ENCODE measurements around the gene FAM131B.

The FAM131B gene

DNA sequence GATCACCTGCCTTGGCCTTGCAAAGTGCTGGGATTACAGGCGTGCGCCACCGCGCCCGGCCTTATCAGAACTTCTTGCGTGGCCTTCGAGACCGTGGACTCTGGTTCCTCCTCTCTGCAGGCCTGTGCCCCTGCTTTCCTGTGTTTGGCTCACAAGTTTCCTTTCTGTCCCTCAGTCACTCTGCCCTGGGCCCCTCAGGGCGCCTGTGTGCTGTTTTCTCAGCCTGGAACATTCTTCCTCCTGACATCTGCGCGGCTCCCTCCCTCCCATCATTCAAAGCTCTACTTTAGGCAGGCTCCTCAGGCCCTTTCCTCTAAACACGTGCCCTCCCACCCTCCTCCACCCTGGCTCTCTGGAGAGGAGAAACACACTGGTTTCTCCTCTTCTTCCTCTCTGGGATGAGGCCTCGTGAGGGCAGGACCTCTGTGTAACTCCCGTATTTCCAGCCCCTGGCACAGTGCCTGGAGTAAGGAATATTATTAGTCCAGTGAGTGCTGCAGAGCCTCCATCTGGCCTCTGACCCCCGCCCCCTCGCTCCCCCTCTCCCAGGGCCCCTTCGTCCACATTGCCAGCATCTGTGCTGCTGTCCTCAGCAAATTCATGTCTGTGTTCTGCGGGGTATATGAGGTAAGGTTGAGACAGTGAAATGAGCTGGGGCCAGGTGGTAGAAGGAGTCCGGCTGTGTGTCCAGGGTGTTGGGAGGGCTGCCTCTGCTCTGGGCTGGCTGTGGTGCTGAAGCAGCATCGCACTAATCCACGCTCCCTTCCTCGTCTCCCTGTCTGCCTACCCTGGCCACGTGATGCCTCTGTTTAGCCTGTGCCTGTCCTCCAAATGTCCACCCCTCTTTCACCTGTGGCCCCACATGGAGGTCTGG, 39.5 kb downstream of the FAM131B start:
- DNase-seq (ENCODE audit: low read depth), result no peak

- DNase-seq (ENCODE audit: low read depth), result no peak
Measured at GRCh38 chr7:143321734-143322133, 40.8 kb downstream of the FAM131B start.

DNA sequence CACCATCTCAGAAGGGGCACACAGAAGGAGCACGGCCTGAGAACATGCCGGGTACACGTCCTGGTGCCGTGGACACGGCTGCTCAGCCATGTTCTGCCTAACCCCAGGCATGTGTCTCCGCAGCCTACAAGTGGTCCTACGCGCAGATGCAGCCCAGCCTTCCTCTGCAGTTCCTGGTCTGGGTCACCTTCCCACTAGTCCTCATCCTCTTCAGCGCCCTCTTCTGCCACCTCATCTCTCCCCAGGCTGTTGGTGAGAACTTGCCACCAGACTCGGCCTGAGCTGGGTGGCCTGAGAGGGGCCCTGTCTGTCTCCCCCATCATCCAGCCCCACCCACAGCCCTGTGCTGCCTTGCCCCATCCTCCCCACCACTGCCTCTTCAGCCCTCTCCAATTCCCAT, 41.3 kb downstream of the FAM131B start:
- DNase-seq (ENCODE audit: low read depth), result no peak

DNA sequence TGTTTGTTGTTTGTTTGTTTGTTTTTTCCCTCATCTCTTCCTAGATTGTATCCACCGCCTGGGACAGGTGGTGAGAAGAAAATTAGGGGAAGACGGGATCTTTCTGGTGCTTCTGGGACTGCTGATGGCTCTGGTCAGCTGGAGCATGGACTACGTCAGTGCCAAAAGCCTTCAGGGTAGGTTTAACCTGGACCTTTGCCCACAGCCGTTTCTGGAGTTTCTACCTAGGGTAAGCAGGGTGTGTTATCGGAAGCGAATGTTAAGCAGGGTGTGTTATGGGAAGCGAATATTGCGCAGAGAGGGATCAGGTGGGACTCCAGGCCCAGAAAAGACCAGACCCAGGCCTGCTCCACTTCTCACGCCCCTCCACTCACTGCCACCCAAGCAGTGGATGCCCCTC, 41.9 kb downstream of the FAM131B start:
- no peak for DNase-seq (ENCODE audit: low read depth)

- no peak for DNase-seq (ENCODE audit: low read depth)
Measured at GRCh38 chr7:143318661-143319060, 43.9 kb downstream of the FAM131B start.

DNA sequence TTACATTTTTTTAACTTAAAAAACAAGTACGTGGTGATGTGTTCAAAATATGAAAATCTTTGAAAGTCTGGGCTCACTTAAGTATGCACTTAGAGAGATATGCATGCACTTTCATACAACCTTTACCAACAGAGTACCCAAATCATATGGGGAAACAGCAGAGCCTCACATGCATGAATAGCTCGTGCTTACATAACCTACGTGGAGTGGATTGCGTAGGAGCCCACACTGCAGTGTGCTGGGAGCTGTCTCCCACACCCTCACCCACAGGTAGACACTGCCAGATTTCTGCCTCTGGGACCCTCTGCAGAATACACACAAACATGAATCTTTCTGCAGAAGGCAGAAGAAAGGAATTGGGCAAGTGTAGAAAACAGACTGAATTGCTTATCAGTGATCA, 46.0 kb downstream of the FAM131B start:
- DNase-seq (ENCODE audit: low read depth), result no peak

- DNase-seq (ENCODE audit: low read depth), result no peak
Measured at GRCh38 chr7:143315776-143316175, 46.7 kb downstream of the FAM131B start, which contains the start of gene CLCN1. CLCN1 (plus strand) TSS chr7:143316111; CDS start chr7:143316213, 102 bp downstream.

GRCh38 chr7:143314127-143314526, 48.4 kb downstream of the FAM131B start:
- DNase-seq (ENCODE audit: low read depth), result no peak

- DNase-seq (ENCODE audit: low read depth), result no peak
Measured at GRCh38 chr7:143308632-143309031, 53.9 kb downstream of the FAM131B start.

DNA sequence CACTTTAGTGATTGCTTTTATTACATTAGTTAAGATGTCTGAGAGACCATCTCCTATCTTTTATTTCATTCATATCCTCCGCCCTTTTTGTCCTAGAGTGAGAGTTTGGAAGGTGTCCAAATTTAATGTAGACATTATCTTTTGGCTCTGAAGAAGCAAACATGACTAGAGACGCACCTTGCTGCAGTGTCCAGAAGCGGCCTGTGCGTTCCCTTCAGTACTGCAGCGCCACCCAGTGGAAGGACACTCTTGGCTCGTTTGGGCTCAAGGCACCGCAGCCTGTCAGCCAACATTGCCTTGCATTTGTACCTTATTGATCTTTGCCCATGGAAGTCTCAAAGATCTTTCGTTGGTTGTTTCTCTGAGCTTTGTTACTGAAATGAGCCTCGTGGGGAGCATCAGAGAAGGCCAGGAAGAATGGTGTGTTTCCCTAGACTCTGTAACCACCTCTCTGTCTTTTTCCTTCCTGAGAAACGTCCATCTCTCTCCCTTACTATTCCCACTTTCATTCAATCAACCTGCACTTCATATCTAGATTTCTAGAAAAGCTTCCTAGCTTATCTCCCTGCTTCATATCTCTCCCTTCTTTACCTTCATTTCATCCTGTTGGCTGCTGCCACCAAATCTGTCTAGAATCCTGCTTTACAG, 57.0 kb downstream of the FAM131B start:
- DNase-seq (ENCODE audit: low read depth), result no peak

DNA sequence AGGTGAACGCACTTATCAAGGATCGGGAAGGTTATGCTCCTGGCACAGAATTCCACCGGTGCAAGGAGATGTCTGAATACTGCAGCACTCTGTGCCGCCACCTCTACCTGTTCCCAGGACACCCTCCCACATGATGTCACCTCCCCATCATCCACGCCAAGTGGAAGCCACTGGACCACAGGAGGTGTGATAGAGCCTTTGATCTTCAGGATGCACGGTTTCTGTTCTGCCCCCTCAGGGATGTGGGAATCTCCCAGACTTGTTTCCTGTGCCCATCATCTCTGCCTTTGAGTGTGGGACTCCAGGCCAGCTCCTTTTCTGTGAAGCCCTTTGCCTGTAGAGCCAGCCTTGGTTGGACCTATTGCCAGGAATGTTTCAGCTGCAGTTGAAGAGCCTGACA, 57.6 kb downstream of the FAM131B start:
- no peak for DNase-seq (ENCODE audit: low read depth)

DNA sequence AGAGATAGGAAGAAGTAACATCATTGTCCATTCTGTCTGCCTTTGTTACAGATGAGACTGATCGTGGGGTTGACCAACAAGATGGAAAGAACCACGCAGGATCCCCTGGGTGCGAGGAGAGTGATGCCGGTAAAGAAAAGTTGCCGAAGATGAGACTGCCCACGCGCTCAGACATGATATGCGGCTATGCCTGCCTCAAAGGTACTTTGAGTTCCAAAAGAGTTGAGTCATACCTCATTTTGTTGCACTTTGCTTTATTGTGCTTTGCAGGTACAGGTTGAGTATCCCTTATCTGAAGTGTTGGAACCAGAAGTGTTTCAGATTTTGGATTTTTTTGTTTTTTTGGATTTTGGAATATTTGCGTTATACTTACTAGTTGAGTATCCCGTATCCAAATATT, 58.8 kb downstream of the FAM131B start:
- DNase-seq (ENCODE audit: low read depth), result no peak

Measured in HS-5 (cell line).